Astrocyte of the cerebellum (primary cell): ENCODE results near the gene TRIM31.
A peak's percentile ranks its signal among the peaks of the same experiment; 100 is the strongest.

Experiments
- DNase-seq: peaks from one replicate; pipeline ENCODE4 v3.0.0-alpha.2; 2011; ENCODE audit warnings: low read depth
- H3K4me3 ChIP-seq: 2 replicates; pipeline ENCODE4 v1.5.1; 2011; ENCODE audit warnings: mild to moderate bottlenecking, low read depth, low read length, moderate library complexity
- CTCF ChIP-seq: IDR thresholded peaks from 2 replicates; pipeline ENCODE4 v1.5.1; 2012; ENCODE audit warnings: low read length, low read depth, moderate library complexity, mild to moderate bottlenecking; ENCODE audit errors: missing control alignments
- in situ Hi-C: cut with HindIII; loops from 2 replicates; pipeline ENCODE4 v1.10.0; 2017; ENCODE audit warnings: low sequenced_read_pairs

TRIM31 gene

GRCh38 chr6:30102414-30102969, 10.4 kb downstream of the TRIM31 start:
- no peak for TF ChIP-seq CTCF
- no peak for DNase-seq
- peak overlapping the region; percentile 25 for H3K4me3 ChIP-seq
- in situ Hi-C loops, result no loop called here

DNA sequence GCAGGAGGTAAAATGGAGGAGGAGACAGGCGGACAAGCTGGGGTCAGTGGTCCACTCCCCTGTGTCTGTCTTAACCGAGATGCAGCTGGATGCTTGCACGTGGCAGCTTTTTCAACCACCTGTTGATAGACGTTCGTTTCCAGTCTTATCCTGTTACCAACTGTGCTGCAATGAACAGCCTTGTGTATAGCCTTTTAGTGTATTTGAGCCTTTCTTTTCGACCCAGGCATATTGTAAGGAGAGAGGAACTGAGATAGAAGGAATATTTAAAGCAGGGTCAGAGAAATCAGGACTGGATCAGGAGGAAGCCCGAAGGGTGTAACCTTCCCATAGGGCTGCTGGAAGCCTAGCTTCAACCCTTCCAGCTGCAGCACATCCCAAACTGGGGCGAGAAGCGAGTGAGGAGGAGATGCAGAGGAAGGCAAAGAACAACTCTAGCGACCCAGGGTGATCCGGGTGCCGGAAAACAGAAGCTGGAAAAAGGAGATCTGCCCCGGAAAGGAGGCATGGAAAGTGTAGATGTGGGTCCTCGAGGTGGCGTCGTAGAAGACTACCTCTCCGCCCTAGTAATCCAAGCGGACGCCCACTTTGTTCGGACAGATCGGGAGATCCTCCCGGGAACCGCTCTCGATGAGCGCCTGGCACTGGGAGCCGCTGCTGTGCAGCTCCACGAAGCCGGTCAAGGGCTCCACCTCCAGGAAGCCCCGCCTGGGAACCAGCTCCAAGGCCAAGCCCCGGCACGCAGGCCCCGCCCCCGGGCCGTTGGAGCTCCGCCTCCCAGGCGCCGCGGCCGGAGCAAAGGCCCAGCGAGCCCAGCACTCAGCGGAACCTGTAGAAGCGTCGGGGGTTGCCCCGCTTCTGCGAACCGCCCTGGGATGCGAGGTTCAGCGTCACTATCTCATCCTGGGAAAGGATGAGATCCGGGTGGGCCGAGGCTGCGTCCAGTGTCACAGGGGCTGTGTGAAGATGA, 11.2 kb downstream of the TRIM31 start:
- H3K4me3 ChIP-seq, result peak overlapping the region; percentile 25
- DNase-seq, result peak; percentile 23
- in situ Hi-C loops, result no loop called here
- TF ChIP-seq CTCF, result peak; percentile 10

GRCh38 chr6:30100585-30101443, 12.1 kb downstream of the TRIM31 start:
- DNase-seq, result no peak
- in situ Hi-C loops, result no loop called here
- no peak overlapping the region for H3K4me3 ChIP-seq
- TF ChIP-seq CTCF, result no peak

GRCh38 chr6:30100154-30100553, 12.7 kb downstream of the TRIM31 start:
- TF ChIP-seq CTCF, result no peak
- DNase-seq, result no peak
- H3K4me3 ChIP-seq, result no peak overlapping the region
- in situ Hi-C loops, result no loop called here

DNA sequence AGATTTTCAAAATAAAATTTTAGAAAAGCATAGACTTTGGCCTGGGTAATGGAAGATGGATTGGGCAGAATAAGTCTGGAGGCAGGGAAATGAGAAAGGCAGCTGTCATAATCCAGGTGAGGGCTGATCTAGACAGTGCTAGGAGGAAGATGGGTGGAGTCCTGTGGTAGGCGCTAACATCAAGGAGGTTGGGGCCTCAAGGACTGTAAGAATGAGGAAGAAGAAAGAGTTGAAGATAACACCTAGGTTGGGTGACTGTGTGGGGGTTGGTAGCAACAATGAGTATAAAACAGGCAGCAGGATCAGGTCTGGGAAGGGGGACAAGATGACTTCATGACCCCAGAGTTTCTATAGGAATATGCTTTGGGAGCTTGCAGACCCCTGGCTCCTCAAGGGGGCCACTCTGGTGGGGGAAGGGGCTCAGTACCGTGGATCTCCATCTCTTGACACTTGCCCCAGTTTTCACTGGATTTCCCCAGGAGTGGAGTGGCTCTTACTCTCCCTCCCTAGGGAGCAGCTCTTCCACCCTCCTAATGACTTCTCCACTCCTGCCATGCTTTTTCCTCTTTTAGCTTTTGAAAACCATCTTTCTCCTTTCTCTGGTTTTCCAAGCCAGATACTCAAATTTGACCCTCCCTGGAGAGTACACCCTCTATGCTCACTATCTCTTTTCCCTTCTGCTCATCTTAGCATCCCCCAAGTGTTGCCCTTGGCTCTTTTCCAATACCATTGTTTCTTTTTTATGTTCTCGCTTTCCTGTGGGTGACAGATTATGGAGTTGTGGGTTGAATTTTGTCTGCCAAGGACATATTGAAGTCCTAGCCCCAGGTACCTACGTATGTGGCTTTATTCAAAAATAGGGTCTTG, 14.8 kb downstream of the TRIM31 start:
- in situ Hi-C loops, result no loop called here
- no peak for TF ChIP-seq CTCF
- no peak overlapping the region for H3K4me3 ChIP-seq
- no peak for DNase-seq

GRCh38 chr6:30096829-30097228, 16.1 kb downstream of the TRIM31 start:
- H3K4me3 ChIP-seq, result no peak overlapping the region
- no peak for DNase-seq
- in situ Hi-C loops, result no loop called here
- no peak for TF ChIP-seq CTCF
